Endothelial cell of umbilical vein (primary cell): ENCODE results near the gene C12orf43. TPM values are rescaled to one million over a fixed set of nuclear protein-coding genes. Genes with fewer than 3 reads are reported as not detected.

Experiments
- BruUV-seq: library from RNA; stranded (reverse); fragments of 400-500 nt; replicated peaks from 2 replicates; lab custom pipeline; 2021; lab: Mats Ljungman, UMichigan
- CTCF ChIA-PET: fragments of 300-600, 350-600 bp; sonication (Branson Sonifier 250); formaldehyde crosslinking; loops from one replicate; lab custom pipeline; 2021; ENCODE audit warnings: antibody characterized with exemption, inconsistent platforms; lab: Charles Lee
- POLR2A ChIA-PET: fragments of 300-600, 350-600 bp; sonication (Branson Sonifier 250); formaldehyde crosslinking; loops from one replicate; lab custom pipeline; 2021; ENCODE audit warnings: antibody characterized with exemption, inconsistent platforms; lab: Charles Lee
- DNase-seq: peaks from one replicate; pipeline ENCODE4 v3.0.0-alpha.2; 2011; ENCODE audit warnings: low read depth, low spot score
- FAIRE-seq: peaks from 2 replicates; lab custom pipeline; 2011; peaks lifted over from hg19 to GRCh38; lab: Jason Lieb, UNC
- H2AFZ ChIP-seq: 2 replicates; pipeline ENCODE4 v1.6.0; 2012; ENCODE audit warnings: low read depth, low read length, control low read depth, inconsistent platforms
- H3K27ac ChIP-seq: 2 replicates; pipeline ENCODE4 v1.5.1; 2011; ENCODE audit warnings: low read depth, mild to moderate bottlenecking, control low read depth, low read length, moderate library complexity; ENCODE audit not compliant: insufficient read depth
- H3K27me3 ChIP-seq, 2 experiments: 2 replicates each; pipeline versions ENCODE4 v1.6.0 to v1.6.1; 2011; ENCODE audit warnings: low read length in 2 of 2, mixed read lengths in 1 of 2; ENCODE audit not compliant: control insufficient read depth in 2 of 2, insufficient read depth in 2 of 2
- H3K36me3 ChIP-seq, 2 experiments: 2 replicates in 1 of 2; 3 replicates in 1 of 2; pipeline ENCODE4 v1.5.1; 2011; ENCODE audit warnings: low read length in 2 of 2, mild to moderate bottlenecking in 1 of 2, moderate library complexity in 1 of 2; ENCODE audit not compliant: control insufficient read depth in 2 of 2, insufficient read depth in 2 of 2; ENCODE audit errors: extremely low read depth in 1 of 2
- H3K4me1 ChIP-seq: 3 replicates; pipeline ENCODE4 v1.5.1; 2011; ENCODE audit warnings: mild to moderate bottlenecking, low read length; ENCODE audit not compliant: control insufficient read depth, insufficient read depth; ENCODE audit errors: extremely low read depth
- H3K4me2 ChIP-seq: 2 replicates; pipeline ENCODE4 v1.6.1; 2011; ENCODE audit warnings: low read length, control low read depth, mixed read lengths; ENCODE audit not compliant: insufficient read depth
- H3K4me3 ChIP-seq, 3 experiments: fragments of 200-600 bp in 1 of 3; sonication (generic), shearing (Covaris generic) in 1 of 3; replicated peaks in 1 of 3; 2 replicates each; pipeline ENCODE4 v1.5.1; 2011 to 2016; ENCODE audit warnings: control low read depth in 3 of 3, low read length in 3 of 3, mild to moderate bottlenecking in 2 of 3, inconsistent platforms in 1 of 3, low read depth in 1 of 3, moderate library complexity in 1 of 3; ENCODE audit not compliant: insufficient read depth in 1 of 3
- H3K79me2 ChIP-seq: 2 replicates; pipeline ENCODE4 v1.6.0; 2012; ENCODE audit warnings: low read length, inconsistent platforms; ENCODE audit not compliant: control insufficient read depth, insufficient read depth
- H3K9ac ChIP-seq: replicated peaks from 2 replicates; pipeline ENCODE3; 2011; ENCODE audit warnings: low read length, control low read depth; ENCODE audit not compliant: insufficient read depth; ENCODE audit errors: extremely low read depth
- H3K9me1 ChIP-seq: replicated peaks from 3 replicates; pipeline ENCODE4 v1.6.0; 2011; ENCODE audit warnings: mild to moderate bottlenecking, low read length; ENCODE audit not compliant: control insufficient read depth, insufficient read depth; ENCODE audit errors: extremely low read depth
- H3K9me3 ChIP-seq: replicated peaks from 2 replicates; pipeline ENCODE4 v1.5.1; 2012; ENCODE audit warnings: low read length, inconsistent platforms; ENCODE audit not compliant: control insufficient read depth, insufficient read depth
- H4K20me1 ChIP-seq: replicated peaks from 2 replicates; pipeline ENCODE3; 2011; ENCODE audit warnings: mild to moderate bottlenecking, low read length; ENCODE audit not compliant: control insufficient read depth, insufficient read depth; ENCODE audit errors: extremely low read depth
- EZH2 ChIP-seq: IDR thresholded peaks from 2 replicates; pipeline ENCODE4 v1.6.1; 2012; ENCODE audit warnings: borderline replicate concordance, low read depth, mild to moderate bottlenecking, moderate library complexity, low read length, inconsistent platforms; ENCODE audit not compliant: severe bottlenecking
- FOS ChIP-seq: IDR thresholded peaks from 2 replicates; pipeline ENCODE4 v1.6.1; 2011; ENCODE audit warnings: mild to moderate bottlenecking, low read length, moderate library complexity, borderline replicate concordance; ENCODE audit not compliant: insufficient read depth
- GATA2 ChIP-seq: IDR thresholded peaks from 2 replicates; pipeline ENCODE4 v1.7.0; 2011; ENCODE audit warnings: low read depth, mild to moderate bottlenecking, moderate library complexity, mixed read lengths, low read length; ENCODE audit not compliant: insufficient read length, insufficient read depth
- JUN ChIP-seq: IDR thresholded peaks from 2 replicates; pipeline ENCODE4 v1.6.1; 2011; ENCODE audit warnings: borderline replicate concordance, low read depth; ENCODE audit not compliant: insufficient read length, insufficient read depth
- MYC ChIP-seq: IDR thresholded peaks from one replicate; pipeline ENCODE4 v1.6.1; 2011; ENCODE audit warnings: mild to moderate bottlenecking, low read depth, low read length
- POLR2A ChIP-seq: IDR thresholded peaks from 2 replicates; pipeline ENCODE4 v1.6.1; 2012; ENCODE audit warnings: low read depth, mild to moderate bottlenecking, control low read depth, low read length
- POLR2AphosphoS5 ChIP-seq: IDR thresholded peaks from 2 replicates; pipeline ENCODE4 v1.6.1; 2012; ENCODE audit warnings: low read depth, mild to moderate bottlenecking, control low read depth, low read length, moderate library complexity; ENCODE audit not compliant: insufficient read depth
- dilution Hi-C: fragments of 300-500 bp; cut with MboI; formaldehyde crosslinking; loops from one replicate; pipeline ENCODE4 v1.15.0; 2019; ENCODE audit warnings: low sequenced_read_pairs; ENCODE audit not compliant: extremely low pct_ligation_motif_present
- intact Hi-C: fragments of 100-400 bp; cut with micrococcal nuclease; formaldehyde crosslinking; loops from one replicate; pipeline ENCODE4 v1.10.0; 2022
- polyA plus RNA-seq, 4 experiments: library from polyadenylated mRNA; depleted of rRNA in 3 of 4; stranded (reverse) in 3 of 4; unstranded in 1 of 4; fragments of >200 nt; gene quantifications; 2 replicates each; pipeline versions ENCODE4 v1.2.1 to v1.2.3, GENCODE V29; 2011 to 2012; ENCODE audit warnings: missing spikeins in 1 of 4
- total RNA-seq: library from RNA; stranded (reverse); gene quantifications from 2 replicates; pipeline ENCODE4 v1.2.3, GENCODE V29; 2021
- TF ChIP-seq, protein P1 (sequence below): IDR thresholded peaks from 2 replicates; pipeline ENCODE4 v1.6.1; 2011; ENCODE audit not compliant: insufficient read depth, insufficient read length
- TF ChIP-seq, protein P2 (sequence below), 2 donors: IDR thresholded peaks; 1 replicate in 1 of 2; 2 replicates in 1 of 2; pipeline ENCODE4 v1.5.1; 2011; ENCODE audit warnings: low read length in 2 of 2, mild to moderate bottlenecking in 2 of 2, moderate library complexity in 2 of 2, control low read depth in 1 of 2, inconsistent platforms in 1 of 2, low read depth in 1 of 2; ENCODE audit not compliant: insufficient read depth in 1 of 2; ENCODE audit errors: extremely low read depth in 1 of 2

Gene C12orf43
- total and polyA plus RNA-seq, 2 donors (not counting 3 experiments of a cell fraction or from before 2014, with no cell fraction given) = 12.3 to 24.7 TPM

DNA sequence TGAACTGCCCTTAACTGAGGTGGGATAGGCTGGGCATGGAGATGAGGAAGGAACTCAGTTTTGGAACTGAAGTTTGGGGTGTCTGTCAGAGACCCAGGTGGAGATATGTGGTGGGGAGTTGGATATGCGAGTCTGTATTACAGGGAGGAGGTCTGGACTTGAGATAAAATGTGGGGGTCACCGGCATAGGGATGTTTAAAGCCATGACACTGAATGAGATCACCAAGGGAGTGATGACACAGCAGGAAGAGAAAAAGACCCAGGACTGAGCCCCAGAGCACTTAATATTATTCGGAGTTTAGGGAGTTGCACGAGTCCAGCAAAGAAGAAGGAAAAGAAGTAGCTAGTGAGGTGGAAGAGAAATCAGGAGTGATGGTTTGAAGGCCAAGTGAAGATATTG is 26.8 kb upstream of the C12orf43 start:
- H3K9me3 ChIP-seq = no peaks in the 10 kb centered on the region
- H3K27ac ChIP-seq = no peak overlapping the region
- CTCF ChIA-PET = no interaction called here
- POLR2A ChIA-PET = no interaction called here
- no peak overlapping the region for H2AFZ ChIP-seq
- DNase-seq (no peak), FAIRE-seq (no peak)
- no peaks in the 10 kb centered on the region for H3K9me1 ChIP-seq
- no peaks in the 10 kb centered on the region for H3K79me2 ChIP-seq
- no peaks in the 10 kb centered on the region for H3K4me1 ChIP-seq
- H3K4me3 ChIP-seq = no peak overlapping the region
- no peak overlapping the region for H3K4me2 ChIP-seq
- no peaks in the 10 kb centered on the region for H3K36me3 ChIP-seq
- no peak for TF ChIP-seq POLR2A
- no peak for TF ChIP-seq EZH2
- TF ChIP-seq, protein P1, sequence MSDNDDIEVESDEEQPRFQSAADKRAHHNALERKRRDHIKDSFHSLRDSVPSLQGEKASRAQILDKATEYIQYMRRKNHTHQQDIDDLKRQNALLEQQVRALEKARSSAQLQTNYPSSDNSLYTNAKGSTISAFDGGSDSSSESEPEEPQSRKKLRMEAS = no peak
- no peak for TF ChIP-seq JUN
- TF ChIP-seq GATA2 = no peak
- TF ChIP-seq MYC = no peak
- TF ChIP-seq, protein P2, sequence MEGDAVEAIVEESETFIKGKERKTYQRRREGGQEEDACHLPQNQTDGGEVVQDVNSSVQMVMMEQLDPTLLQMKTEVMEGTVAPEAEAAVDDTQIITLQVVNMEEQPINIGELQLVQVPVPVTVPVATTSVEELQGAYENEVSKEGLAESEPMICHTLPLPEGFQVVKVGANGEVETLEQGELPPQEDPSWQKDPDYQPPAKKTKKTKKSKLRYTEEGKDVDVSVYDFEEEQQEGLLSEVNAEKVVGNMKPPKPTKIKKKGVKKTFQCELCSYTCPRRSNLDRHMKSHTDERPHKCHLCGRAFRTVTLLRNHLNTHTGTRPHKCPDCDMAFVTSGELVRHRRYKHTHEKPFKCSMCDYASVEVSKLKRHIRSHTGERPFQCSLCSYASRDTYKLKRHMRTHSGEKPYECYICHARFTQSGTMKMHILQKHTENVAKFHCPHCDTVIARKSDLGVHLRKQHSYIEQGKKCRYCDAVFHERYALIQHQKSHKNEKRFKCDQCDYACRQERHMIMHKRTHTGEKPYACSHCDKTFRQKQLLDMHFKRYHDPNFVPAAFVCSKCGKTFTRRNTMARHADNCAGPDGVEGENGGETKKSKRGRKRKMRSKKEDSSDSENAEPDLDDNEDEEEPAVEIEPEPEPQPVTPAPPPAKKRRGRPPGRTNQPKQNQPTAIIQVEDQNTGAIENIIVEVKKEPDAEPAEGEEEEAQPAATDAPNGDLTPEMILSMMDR (IDR thresholded peaks at IDR 0.05; ENCODE audit: extremely low read depth in 1 of 2, insufficient read depth in 1 of 2, low read depth in 1 of 2, low read length in 2 of 2) = no peak
- no peak for TF ChIP-seq POLR2AphosphoS5
- TF ChIP-seq FOS = no peak
- no TSS peak for BruUV-seq
- intact Hi-C loops (no loop called here), dilution Hi-C loops (no loop called here)
- H3K9ac ChIP-seq = no peak overlapping the region
- peaks cover 3 to 5% of the 10 kb centered on the region in 2 experiments for H3K27me3 ChIP-seq
- no peaks in the 10 kb centered on the region for H4K20me1 ChIP-seq
